ENCODE results near the gene UPP1. TPM values are rescaled to one million over a fixed set of nuclear protein-coding genes. Genes with fewer than 3 reads are reported as not detected.

UPP1 gene
- total and polyA plus RNA-seq, 2 of the 13 experiments (the other 11 are each of a cell fraction or from before 2014, with no cell fraction given), result 5.7 to 9.8 TPM

DNA sequence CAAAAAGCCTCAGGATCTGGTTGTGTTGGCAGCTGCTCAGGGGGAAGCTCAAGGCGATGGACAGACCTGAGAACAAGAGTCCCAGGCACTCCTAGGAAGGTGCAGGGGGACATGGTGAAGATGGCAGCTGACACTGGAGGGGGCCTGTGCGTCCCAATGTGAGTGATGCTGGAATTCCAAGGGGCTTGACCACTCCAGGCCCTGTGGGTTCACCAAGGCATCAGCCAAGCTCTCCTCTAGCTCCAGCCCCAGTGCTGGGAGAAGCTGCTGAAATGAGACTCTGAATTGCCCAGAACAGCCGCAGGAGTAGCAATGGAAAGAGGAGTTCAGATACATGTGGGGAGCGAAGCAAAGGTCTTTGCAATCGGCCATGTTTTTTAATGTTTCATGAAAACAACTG, 16.0 kb downstream of the UPP1 start:
- POLR2A ChIA-PET, result no interaction called here
- intact Hi-C loops (cut with micrococcal nuclease; ENCODE audit: unreplicated experiment), result no loop called here

More for the DNA sequence above, 16.0 kb downstream of the UPP1 start:
- CTCF ChIA-PET (ENCODE audit: low intra/inter-chr PET ratio, low total read pairs), result no interaction called here
- Histone ChIP-seq H3K4me1 (ENCODE audit: insufficient read depth, low read length) (no peaks in the 10 kb centered on the region), H3K79me2 (ENCODE audit: insufficient read depth, low read length) (no peaks in the 10 kb centered on the region), H2AFZ (ENCODE audit: low read length) (no peak overlapping the region), H4K20me1 (ENCODE audit: insufficient read depth, low read length) (no peaks in the 10 kb centered on the region), H3K4me2 (ENCODE audit: low read depth, low read length) (no peak overlapping the region), H3K27ac (ENCODE audit: extremely low read length, insufficient read depth, low read length) (no peak overlapping the region), H3K27me3 (ENCODE audit: control insufficient read depth in 1 of 2, insufficient read depth in 2 of 2, low read length in 2 of 2) (no peaks in the 10 kb centered on the region), H3K4me3 (replicated peaks in 1 of 3; ENCODE audit: insufficient read depth in 1 of 3, low read depth in 2 of 3, low read length in 3 of 3) (no peak overlapping the region), H3K9me3 (ENCODE audit: low read length) (no peaks in the 10 kb centered on the region), H3K36me3 (replicated peaks in 1 of 2; ENCODE audit: control insufficient read depth in 1 of 2, insufficient read depth in 2 of 2, low read length in 2 of 2) (peaks cover 20 to 36% of the 10 kb centered on the region in 2 experiments; a peak in 4 of 5 replicates), H3K9ac (ENCODE audit: insufficient read depth, low read depth, low read length) (no peak overlapping the region)
- DNase-seq (ENCODE audit: low spot score), result no peak
- 94% methylated on average over 4 of the region's 5 CpGs for WGBS (ENCODE audit: low lambda C conversion rate)
- BruUV-seq (replicated peaks), result no TSS peak
- no peak for FAIRE-seq
- in situ Hi-C loops (cut with HindIII; ENCODE audit: extremely low pct_ligation_motif_present, low pct_unique_long_range_greater_than_20kb), result loop anchor here (25.0 kb wide), 1 partner anchor 843 kb away; no protein-coding TSS in a partner anchor
- ATAC-seq, result no peak
- TF ChIP-seq XBP1 (CRISPR knock-in tag; IDR thresholded peaks at IDR 0.05), result no peak
- no peak for TF ChIP-seq BRD4 (CRISPR knock-in tag; IDR thresholded peaks at IDR 0.05)
- no peak for TF ChIP-seq ETV6 (CRISPR knock-in tag; conservative IDR thresholded peaks at IDR 0.05)
- no peak for TF ChIP-seq SP1 (IDR thresholded peaks at IDR 0.05)
- TF ChIP-seq SP1 (CRISPR knock-in tag; IDR thresholded peaks at IDR 0.05), result no peak
- TF ChIP-seq, protein P1, sequence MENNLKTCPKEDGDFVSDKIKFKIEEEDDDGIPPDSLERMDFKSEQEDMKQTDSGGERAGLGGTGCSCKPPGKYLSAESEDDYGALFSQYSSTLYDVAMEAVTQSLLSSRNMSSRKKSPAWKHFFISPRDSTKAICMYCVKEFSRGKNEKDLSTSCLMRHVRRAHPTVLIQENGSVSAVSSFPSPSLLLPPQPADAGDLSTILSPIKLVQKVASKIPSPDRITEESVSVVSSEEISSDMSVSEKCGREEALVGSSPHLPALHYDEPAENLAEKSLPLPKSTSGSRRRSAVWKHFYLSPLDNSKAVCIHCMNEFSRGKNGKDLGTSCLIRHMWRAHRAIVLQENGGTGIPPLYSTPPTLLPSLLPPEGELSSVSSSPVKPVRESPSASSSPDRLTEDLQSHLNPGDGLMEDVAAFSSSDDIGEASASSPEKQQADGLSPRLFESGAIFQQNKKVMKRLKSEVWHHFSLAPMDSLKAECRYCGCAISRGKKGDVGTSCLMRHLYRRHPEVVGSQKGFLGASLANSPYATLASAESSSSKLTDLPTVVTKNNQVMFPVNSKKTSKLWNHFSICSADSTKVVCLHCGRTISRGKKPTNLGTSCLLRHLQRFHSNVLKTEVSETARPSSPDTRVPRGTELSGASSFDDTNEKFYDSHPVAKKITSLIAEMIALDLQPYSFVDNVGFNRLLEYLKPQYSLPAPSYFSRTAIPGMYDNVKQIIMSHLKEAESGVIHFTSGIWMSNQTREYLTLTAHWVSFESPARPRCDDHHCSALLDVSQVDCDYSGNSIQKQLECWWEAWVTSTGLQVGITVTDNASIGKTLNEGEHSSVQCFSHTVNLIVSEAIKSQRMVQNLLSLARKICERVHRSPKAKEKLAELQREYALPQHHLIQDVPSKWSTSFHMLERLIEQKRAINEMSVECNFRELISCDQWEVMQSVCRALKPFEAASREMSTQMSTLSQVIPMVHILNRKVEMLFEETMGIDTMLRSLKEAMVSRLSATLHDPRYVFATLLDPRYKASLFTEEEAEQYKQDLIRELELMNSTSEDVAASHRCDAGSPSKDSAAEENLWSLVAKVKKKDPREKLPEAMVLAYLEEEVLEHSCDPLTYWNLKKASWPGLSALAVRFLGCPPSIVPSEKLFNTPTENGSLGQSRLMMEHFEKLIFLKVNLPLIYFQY (CRISPR knock-in tag; IDR thresholded peaks at IDR 0.05; ENCODE audit: borderline replicate concordance), result no peak
- TF ChIP-seq ZNF598 (CRISPR knock-in tag; IDR thresholded peaks at IDR 0.05; ENCODE audit: borderline replicate concordance), result no peak
- no peak for TF ChIP-seq NR2F1 (CRISPR knock-in tag; IDR thresholded peaks at IDR 0.05)
- TF ChIP-seq NFE2 (CRISPR knock-in tag; IDR thresholded peaks at IDR 0.05), result no peak
- TF ChIP-seq ZNF430 (CRISPR knock-in tag; IDR thresholded peaks at IDR 0.05), result no peak
- no peak for TF ChIP-seq DMAP1 (CRISPR knock-in tag; IDR thresholded peaks at IDR 0.05)
- no peak for TF ChIP-seq ZNF580 (CRISPR knock-in tag; IDR thresholded peaks at IDR 0.05; ENCODE audit: borderline replicate concordance, low read depth)
- TF ChIP-seq ZNF724P (CRISPR knock-in tag; IDR thresholded peaks at IDR 0.05; ENCODE audit: borderline replicate concordance), result no peak
- TF ChIP-seq E2F2 (CRISPR knock-in tag; IDR thresholded peaks at IDR 0.05; ENCODE audit: borderline replicate concordance), result no peak
- no peak for TF ChIP-seq MAZ (IDR thresholded peaks at IDR 0.05; ENCODE audit: borderline replicate concordance, low read depth, low read length)
- no peak for TF ChIP-seq MAZ (CRISPR knock-in tag; IDR thresholded peaks at IDR 0.05; ENCODE audit: low read depth)
- TF ChIP-seq RAD21 (CRISPR knock-in tag; IDR thresholded peaks at IDR 0.05), result no peak
- no peak for TF ChIP-seq DPF2 (CRISPR knock-in tag; IDR thresholded peaks at IDR 0.05; ENCODE audit: borderline replicate concordance, low read depth)
- TF ChIP-seq DBP (CRISPR knock-in tag; IDR thresholded peaks at IDR 0.05; ENCODE audit: not compliant biosample characterization), result no peak
- no peak for TF ChIP-seq FOXO1 (CRISPR knock-in tag; IDR thresholded peaks at IDR 0.05)

Measured in HepG2 (cell line).